ENCODE data around the gene VMAC. TPM values are rescaled to one million over a fixed set of nuclear protein-coding genes. Genes with fewer than 3 reads are reported as not detected.

The VMAC gene
- total and polyA plus RNA-seq, 2 donors (not counting 3 experiments of a cell fraction or from before 2014, with no cell fraction given): 4.7 to 6.9 TPM

- H3K4me1 ChIP-seq (ENCODE audit: control insufficient read depth, extremely low read depth, insufficient read depth, low read length): peaks cover 19% of the 10 kb centered on the region
- no peak overlapping the region for H2AFZ ChIP-seq (ENCODE audit: low read depth, low read length)
- no peak overlapping the region for H3K4me2 ChIP-seq (ENCODE audit: insufficient read depth, low read length)
- dilution Hi-C loops (cut with MboI; ENCODE audit: extremely low pct_ligation_motif_present, low sequenced_read_pairs): no loop called here
- BruUV-seq (replicated peaks): no TSS peak
- DNase-seq (ENCODE audit: low read depth, low spot score): peak; percentile 33
- intact Hi-C loops (cut with micrococcal nuclease): loop anchor here (1.0 kb wide), 1 partner anchor 88 kb away; no protein-coding TSS in a partner anchor
- no peak overlapping the region for H3K4me3 ChIP-seq (replicated peaks in 1 of 3; ENCODE audit: insufficient read depth in 1 of 3, low read depth in 1 of 3, low read length in 3 of 3)
- H3K9me1 ChIP-seq (replicated peaks; ENCODE audit: control insufficient read depth, extremely low read depth, insufficient read depth, low read length): no peaks in the 10 kb centered on the region
- H4K20me1 ChIP-seq (replicated peaks; ENCODE audit: control insufficient read depth, extremely low read depth, insufficient read depth, low read length): no peaks in the 10 kb centered on the region
- ChIA-PET POLR2A (no interaction called here), CTCF (interaction anchor here (0.7 to 5.0 kb wide), 5 partner anchors 40 to 130 kb away, joined by 3 to 76 read pairs (median 5); partner anchors contain the start of gene NRTN)
- H3K79me2 ChIP-seq (ENCODE audit: control insufficient read depth, insufficient read depth, low read length): no peaks in the 10 kb centered on the region
- H3K27me3 ChIP-seq (ENCODE audit: control insufficient read depth in 2 of 2, insufficient read depth in 2 of 2, low read length in 2 of 2): no peaks in the 10 kb centered on the region
- H3K9ac ChIP-seq (replicated peaks; ENCODE audit: extremely low read depth, insufficient read depth, low read length): no peak overlapping the region
- TF ChIP-seq POLR2AphosphoS5 (IDR thresholded peaks at IDR 0.05; ENCODE audit: insufficient read depth, low read depth, low read length): peak; percentile 43
- no peak for TF ChIP-seq MAX (IDR thresholded peaks at IDR 0.05; ENCODE audit: insufficient read depth, insufficient read length)
- TF ChIP-seq POLR2A (IDR thresholded peaks at IDR 0.05; ENCODE audit: low read depth, low read length): peak; percentile 35
- TF ChIP-seq CTCF (IDR thresholded peaks at IDR 0.05; ENCODE audit: extremely low read depth in 1 of 2, insufficient read depth in 1 of 2, low read depth in 1 of 2, low read length in 2 of 2): peak; percentile 80 to 92
- H3K9me3 ChIP-seq (replicated peaks; ENCODE audit: control insufficient read depth, insufficient read depth, low read length): no peaks in the 10 kb centered on the region
- H3K27ac ChIP-seq (ENCODE audit: insufficient read depth, low read depth, low read length): no peak overlapping the region
- H3K36me3 ChIP-seq (ENCODE audit: control insufficient read depth in 2 of 2, extremely low read depth in 1 of 2, insufficient read depth in 2 of 2, low read length in 2 of 2): peaks cover 0 to 12% of the 10 kb centered on the region in 2 experiments
- FAIRE-seq: no peak
Measured at GRCh38 chr19:5891938-5892771, 12.5 kb upstream of the VMAC start.
